GM21717 (cell line): ENCODE results near the gene CMTM1.
"Not testable (repeated sequence)": the region's sequence is repeated elsewhere in the genome, so short reads cannot be mapped to it uniquely, and the experiment has no call there.

ENCODE experiments used
- ATAC-seq: cut with Tn5 transposase; IDR thresholded peaks from one replicate; pipeline ENCODE4 v1.9.1; 2021; ENCODE audit warnings: mild to moderate bottlenecking, moderate library complexity; ENCODE audit not compliant: unreplicated experiment

Gene CMTM1

DNA sequence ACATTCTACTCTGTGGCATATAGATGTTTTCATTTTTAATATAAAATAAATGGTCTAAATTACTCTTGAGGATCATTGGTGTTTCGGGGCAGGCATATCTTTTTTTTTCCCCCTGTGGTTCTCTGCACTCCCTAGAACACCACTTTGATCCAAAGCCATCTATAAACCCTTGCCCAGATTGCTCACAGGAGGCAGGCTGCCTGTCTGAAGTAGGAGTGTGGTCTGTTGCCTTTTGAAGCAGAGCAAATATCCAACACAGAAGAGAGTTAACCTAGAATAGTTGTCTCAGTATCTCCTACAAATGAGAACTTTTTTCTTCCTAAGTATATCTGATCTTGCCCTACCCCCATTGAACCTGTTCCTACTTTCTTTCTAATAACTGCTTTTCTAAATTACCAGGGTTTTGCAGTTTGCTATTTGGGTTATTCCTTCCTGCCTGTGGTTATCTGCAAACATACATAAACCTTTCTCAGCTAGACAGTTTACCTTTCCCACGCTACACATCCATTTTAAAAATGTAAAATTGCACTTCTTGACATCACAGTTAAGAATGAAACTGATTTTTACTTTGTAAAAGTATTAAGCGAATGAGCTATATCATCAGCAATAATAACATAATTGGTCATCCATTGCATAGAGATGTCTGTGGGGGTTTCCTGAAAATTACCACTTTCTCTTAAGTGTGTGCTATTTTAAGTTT lies 4.7 kb upstream of the CMTM1 start:
- ATAC-seq, result no peak

DNA sequence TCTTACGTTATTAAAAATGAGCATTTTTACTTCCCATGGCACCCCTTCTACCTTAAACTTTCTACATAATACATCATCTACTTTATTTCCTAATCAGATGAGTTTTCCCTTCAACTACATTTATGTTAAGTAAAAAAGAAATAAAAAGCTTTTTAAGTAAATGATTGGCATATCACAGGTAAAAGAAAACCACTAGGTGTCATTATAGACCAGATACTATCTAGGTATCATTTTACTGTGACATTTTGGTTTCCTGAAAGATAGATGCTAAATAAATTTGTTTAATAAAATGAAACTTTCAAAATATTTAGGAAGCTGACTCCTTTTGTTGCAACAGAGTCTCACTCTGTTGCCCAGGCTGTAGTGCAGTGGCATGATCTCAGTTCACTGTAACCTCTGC lies 3.8 kb upstream of the CMTM1 start:
- ATAC-seq, result no peak

DNA sequence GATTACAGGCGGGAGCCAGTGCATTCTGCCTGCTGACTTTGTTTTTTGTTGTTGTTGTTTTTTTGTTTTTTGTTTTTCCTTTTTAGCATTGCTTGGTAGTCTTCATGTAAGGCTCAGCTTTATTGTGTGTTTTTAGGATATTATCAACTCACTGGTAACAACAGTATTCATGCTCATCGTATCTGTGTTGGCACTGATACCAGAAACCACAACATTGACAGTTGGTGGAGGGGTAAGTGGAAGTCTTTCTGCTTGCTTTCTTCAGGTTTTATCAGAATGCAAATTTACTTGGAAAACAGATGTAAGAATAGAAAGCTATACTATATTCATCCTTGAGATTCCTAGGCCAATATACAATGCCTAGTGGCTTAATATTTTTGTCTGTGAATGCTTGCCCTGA lies 3.3 kb upstream of the CMTM1 start:
- no peak for ATAC-seq

DNA sequence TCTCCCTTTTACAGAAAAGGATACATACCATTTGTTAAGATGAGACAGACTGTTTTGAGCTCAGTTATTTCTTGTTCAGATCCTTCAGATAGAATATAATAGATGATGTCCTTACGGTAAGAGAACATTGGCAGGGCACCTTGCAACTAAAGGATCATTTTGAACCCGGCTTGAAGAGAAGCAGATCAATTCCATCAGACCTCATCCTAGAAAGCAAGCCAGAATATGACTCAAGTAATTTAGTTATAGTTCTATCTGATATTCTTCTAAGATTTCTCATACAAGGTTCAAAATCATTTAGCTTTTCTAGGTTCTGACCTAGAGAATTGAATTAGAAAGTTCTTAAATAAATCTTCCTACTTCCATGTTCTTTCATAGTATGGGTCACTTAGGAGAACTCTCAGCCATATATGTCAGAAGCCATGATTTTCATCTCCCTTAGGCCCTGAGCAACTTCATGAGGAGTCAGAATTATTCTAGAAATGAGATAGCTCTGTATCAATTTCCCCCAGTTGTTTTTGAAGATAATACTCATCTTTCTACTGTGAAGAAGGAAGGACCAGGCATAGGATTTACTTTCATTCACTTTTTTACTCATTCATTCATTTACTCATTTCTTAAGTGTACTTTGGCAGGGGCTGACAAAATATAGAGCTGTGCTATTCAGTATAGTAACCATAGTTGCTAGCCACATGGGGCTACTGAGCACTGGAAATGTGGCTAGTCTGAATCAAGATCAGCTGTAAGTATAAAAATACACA lies 2.5 kb upstream of the CMTM1 start:
- ATAC-seq, result no peak

DNA sequence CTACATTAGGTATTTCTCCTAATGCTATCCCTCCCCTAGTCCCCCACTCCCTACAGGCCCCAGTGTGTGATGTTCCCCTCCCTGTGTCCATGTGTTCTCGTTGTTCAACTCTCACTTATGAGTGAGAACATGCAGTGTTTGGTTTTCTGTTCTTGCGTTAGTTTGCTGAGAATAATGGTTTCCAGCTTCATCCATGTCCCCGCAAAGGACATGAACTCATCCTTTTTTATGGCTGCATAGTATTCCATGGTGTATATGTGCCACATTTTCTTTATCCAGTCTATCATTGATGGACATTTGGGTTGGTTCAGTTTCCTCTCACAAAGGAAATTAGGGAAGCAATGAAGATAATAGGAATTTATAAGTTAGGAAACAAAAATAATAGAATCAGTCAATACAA lies 1.0 kb downstream of the CMTM1 start:
- ATAC-seq, result not testable (repeated sequence)

DNA sequence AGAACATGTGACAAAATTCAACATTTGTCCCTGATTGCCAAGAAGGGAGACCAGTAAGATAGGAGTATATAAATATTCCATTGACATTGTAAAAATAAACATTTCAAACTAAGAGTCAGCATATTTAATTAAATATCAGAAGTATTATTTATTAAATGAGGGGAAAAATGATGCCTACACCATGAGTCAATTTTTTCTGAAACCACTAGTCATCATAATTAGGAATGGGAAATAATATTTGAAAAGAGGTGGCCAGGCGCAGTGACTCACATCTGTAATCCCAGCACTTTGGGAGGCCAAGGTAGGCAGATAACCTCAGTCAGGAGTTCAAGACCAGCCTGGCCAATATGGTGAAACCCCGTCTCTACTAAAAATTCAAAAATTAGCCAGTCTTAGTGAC lies 2.1 kb downstream of the CMTM1 start:
- no peak for ATAC-seq

DNA sequence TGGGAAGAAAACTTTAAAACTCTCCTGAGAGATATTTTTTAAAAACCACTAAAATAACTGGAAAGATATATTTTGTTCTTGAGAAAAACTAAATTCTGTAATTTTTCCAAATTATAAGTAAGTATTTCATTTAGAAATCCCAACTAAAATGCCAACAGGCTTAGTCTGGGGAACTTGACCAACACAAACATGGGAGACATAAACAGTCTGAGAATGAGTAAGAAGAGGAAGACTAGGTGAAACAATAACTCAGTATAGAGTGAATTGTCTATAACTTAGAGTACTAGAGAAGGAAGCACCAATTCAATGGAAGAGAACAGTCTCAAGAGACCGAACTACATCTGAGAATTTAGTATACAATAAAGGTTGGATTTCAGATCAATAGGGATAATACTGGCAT lies 2.9 kb downstream of the CMTM1 start:
- no peak for ATAC-seq

DNA sequence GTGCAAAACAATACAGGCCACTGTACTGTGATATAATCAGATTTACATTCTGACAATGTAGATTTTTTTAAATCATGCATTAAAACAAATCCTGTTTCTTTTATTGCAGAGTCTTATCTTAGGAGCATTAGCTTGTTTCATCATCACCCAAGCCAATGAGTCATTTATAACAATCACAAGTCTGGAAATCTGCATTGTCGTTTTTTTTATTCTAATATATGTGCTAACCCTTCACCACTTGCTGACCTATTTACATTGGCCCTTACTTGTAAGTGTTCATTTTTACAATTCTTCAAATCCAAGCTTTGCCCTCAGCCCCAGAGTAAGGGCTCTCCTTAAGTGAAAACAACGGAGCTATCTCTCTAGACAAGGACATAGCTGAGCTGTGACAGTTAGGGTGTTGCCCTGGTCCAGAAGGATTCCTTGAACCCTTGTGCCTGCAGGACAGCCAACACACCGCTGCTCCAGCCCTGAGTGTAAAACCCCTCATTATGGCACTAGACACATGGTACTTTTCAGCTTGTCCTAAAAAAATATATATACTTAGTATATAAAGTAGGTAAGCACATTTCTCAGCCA lies 3.7 kb downstream of the CMTM1 start:
- no peak for ATAC-seq

DNA sequence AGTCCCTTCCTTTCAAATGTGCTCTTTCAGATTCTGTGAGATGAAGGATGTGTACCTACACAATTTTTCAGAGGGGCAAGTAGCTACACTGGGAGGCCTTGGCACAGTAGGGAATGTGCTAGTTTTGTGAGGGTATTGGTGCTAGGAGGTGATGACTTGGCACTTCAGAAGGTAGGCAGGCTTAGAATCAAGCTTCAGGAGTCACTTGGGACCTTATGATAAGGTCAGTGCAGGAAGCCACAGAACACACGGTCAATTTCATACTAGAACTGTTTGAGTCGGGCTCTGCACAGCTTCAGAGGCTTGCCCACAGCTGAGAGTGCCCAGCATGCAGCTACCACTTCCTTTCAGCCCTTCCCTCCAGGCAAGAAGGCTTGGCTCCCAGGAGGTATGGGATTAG lies 6.1 kb downstream of the CMTM1 start:
- no peak for ATAC-seq

DNA sequence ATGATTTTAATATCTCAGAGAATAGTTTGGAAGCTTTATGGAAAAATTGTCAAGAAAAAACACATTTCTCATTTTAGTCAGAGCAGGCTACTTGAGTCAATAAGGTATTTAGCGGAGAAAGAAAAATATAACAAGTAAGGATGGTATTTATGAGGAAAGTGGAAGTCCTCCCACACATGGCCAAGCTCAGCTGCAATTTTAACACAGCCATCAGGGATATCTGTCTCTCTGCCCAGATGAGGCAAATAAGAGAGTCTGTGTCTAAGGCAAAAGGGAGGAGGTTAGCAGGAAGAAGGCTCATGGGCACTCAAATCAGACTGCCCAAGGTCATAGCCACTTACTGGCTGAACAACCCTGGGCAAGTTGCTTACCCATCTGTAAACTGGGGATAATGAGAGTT lies 7.8 kb downstream of the CMTM1 start:
- ATAC-seq, result no peak

DNA sequence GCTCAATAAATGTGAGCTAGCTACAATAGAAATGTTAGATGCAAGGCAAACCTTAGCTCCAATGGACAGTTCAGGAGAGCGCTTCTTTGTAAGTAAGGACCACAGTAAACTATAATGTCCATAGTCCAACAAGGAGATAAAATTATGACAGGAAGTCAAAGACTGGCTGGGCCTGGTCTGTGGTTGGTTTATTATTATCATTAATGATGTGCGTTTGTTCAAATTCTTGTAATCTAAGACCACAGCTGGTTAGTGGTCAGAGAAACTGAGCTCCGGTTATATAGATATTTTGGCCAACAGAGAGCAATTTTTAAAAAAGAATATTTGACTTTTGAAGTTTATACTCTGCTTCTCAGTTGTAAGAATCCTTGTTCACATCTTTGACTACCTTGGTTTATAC lies 8.3 kb downstream of the CMTM1 start:
- ATAC-seq, result no peak

DNA sequence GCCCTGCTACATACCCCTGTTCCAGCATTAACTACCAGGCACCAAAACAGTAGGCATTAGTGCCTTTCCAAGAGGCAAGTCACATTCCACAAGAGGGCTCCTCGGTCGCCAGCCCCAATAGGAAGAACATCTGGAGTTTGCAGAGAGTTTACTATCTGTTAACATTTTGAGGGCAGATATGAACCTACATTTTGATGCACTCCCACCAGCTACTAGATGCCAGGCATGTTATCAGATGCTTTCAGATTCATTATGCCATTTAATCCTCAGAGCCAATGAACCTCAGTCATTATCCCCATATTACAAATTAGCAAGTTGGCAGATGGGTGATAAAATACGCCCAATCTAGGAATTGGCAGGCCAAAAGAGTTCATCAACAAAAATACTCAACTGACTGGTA lies 8.8 kb downstream of the CMTM1 start:
- ATAC-seq, result no peak

DNA sequence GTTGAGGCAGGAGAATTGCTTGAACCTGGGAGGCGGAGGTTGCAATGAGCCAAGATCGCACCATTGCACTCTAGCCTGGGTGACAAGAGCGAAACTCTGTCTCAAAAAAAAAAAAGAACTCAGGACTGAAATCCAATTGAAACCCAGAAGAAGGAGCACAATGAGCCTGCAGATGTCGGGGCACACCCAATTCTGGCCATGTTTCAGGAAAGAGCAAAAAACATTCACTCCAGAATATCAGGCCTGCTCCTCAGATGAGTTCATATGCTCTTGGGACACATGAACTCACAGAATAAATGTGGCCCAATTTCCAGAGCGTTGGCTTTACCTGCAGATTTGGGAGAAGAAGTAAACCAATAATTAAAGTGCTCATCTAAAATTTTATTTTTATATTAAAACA lies 10.1 kb downstream of the CMTM1 start:
- no peak for ATAC-seq

DNA sequence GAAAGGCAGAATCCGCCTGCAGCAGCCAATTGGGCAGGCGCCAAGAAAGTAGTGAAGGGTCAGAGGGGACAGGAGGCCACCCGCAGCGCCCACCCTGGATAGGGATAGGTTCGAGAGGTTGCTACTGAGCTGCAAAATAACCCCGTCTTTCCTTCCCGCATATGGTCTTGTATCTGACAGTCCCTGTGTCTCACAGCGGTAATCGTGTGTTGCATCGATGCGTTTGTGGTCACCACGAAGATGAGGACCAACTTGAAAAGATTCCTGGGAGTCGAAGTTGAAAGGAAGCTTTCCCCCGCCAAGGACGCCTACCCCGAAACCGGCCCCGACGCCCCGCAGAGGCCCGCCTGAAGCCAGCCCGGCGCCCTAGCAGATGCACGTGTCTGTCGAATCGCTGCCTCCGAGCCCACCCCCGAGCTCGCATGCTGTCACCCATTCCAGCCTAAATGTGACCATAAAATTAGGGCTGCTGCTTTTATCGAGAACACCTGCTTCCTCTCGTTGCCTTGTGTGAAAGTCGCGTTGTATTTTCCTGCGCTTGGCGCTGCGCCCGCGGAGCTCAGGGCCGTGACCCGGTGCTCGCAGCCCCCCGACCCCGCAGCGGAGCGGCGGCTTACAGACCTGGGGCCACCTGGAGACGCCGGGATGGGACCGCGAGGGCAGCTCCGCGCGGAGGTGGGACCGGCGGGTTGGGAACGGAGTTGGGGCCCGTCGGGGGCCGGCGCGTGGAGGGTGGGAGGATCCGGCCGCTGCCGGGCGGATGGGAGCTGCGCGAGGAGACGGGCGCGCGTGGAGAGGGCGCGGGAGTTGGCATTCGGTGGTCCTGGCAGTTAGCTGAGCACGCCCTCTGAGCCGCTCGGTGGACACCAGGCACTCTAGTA lies 12.7 kb downstream of the CMTM1 start, which contains the start of gene CMTM2:
CMTM2 (plus strand) TSS at position 813 of the 881 bp plus-strand sequence. CDS start 145 bp downstream, outside the sequence.
- ATAC-seq, result no peak

DNA sequence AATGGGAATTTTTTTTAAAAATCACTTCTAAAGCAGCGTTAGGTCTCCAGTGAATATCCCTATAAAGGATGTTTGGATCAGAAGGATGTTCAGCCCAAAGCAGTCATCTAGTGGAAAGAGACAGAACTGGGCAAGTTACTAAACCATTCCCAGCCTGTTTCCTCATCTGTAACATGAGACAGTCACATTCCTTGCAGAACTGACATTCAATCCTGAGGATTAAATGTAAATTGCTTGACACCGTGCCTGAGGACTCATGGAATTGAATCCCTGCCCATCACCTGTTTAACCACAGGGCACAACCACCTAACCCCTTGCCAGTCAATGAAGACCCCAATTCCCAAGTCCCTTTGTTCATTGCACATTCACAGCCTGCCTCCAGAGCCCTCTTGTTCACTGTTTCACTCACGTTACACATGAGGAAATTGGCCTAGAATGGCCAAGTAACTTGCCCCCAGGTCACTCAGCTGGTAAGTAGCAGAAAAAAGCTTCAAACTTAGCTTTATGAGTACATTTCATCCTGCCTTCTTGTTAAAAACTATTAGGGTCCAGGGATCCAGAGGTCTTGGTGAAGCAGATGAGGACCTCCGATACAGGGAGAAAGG lies 14.5 kb downstream of the CMTM1 start:
- no peak for ATAC-seq

DNA sequence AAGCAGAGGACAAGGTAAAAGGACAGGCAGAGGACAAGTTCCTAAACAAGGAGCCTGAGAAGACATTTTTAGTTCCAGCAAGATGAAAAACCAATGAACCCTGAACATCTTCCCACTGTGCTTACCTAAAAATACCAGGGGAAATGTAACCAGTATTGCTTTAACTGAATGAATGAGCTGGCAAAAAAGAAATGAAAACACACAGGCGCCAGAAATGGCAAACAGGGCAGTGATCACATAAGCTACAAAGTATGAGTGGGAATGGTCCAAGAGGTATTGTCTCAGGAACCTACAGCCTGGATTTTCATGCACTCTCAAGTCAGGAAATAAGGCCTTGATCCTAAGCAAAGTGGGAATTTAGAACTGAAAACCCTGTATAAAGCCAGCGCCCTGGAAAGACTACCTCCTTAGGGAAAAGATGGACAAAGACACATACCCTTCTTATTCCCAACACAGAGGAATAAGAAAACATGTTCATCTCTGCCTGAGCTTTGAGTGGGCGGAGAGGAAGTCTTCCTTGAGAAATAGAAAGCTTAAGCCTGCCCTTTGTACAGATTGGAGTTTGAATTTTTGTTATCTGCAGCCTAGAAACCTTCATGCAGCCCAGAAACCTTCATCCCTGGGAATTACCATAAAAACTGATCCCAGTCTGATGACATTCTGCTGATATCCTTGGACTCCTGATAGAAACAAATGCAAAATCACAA lies 15.2 kb downstream of the CMTM1 start:
- no peak for ATAC-seq

DNA sequence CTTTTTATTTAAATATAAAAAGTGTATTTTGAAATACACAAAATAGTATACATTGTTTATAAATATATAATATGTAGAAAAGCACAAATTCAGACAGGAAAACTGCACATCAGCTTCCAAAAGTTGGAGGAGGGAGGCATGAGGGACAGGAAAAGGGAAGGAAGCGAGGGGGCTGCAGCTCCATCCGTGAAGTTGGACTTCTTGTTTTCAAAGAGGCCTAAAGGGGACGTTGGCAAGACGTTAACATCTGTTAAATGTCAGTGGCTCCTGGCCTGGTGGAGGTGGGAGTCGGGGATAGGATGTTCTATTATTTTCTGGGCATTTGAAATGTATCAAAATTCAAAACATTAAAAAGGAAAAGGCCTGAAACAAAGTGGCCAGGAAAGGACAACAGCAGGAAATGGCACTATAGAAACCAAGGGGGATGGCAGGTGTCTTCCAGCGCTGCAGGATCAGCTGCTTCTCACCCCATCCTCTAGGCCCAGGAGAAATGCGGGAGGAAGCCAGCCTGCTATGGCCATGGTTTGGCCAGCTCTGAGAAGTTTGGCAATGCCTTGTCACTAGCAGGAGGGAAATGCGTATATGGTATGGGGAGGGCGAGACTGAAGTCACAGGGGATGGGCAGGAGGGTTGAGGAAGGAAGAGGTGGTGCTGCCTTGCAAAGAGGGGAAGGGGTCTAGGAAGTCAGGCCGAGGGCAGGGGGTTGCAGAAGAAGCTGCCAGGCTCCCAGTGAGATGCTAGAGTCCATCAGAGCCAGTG lies 19.4 kb downstream of the CMTM1 start:
- no peak for ATAC-seq

DNA sequence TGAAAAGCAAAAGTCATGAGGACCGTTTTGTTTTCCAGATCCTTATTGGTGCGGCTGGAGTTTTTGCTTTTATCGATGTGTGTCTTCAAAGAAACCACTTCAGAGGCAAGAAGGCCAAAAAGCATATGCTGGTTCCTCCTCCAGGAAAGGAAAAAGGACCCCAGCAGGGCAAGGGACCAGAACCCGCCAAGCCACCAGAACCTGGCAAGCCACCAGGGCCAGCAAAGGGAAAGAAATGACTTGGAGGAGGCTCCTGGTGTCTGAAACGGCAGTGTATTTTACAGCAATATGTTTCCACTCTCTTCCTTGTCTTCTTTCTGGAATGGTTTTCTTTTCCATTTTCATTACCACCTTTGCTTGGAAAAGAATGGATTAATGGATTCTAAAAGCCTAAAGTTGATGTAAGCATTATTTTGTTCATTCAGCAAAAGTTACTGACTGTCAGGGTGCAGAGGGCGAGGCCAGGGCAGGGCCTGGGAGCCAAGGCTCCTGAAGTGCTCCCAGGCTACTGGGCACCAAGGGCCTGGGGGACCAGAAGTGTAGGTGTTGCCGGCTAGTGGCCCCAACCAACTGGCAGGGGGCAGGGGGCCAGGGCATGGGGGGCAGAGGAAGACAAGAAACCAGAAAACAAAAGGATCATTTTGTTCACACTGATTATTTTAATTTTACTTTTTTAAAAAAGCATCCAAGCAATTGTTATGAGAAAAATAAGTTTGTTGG lies 21.8 kb downstream of the CMTM1 start:
- ATAC-seq, result no peak
